ENCODE measurements around the gene TMEM270. TPM values are rescaled to one million over a fixed set of nuclear protein-coding genes. Genes with fewer than 3 reads are reported as not detected.

TMEM270 gene
- total RNA-seq, 1 donor from 2014 or later, result not detected

Other genes starting within 250 kb of the TMEM270 start
- gene MLXIPL, start 236.6 kb upstream of the TMEM270 start, total RNA-seq, result not detected in 2 replicates
- gene VPS37D, start 193.3 kb upstream of the TMEM270 start, total RNA-seq, result 0.18 and 0.34 TPM in 2 replicates
- gene DNAJC30, start 177.7 kb upstream of the TMEM270 start, total RNA-seq, result 11.2 and 11.6 TPM in 2 replicates
- gene BUD23, start 177.6 kb upstream of the TMEM270 start, total RNA-seq, result 128 and 138 TPM in 2 replicates
- 24.9 and 26.7 TPM in 2 replicates for gene STX1A, start 141.5 kb upstream of the TMEM270 start, total RNA-seq
- 18.9 and 24.3 TPM in 2 replicates for gene ABHD11, start 122.4 kb upstream of the TMEM270 start, total RNA-seq
- gene CLDN3, start 90.9 kb upstream of the TMEM270 start, total RNA-seq, result not detected in 2 replicates
- not detected in 2 replicates for gene CLDN4, start 30.2 kb upstream of the TMEM270 start, total RNA-seq
- 1.2 and 1.8 TPM in 2 replicates for gene METTL27, start 18.6 kb upstream of the TMEM270 start, total RNA-seq
- not detected in 2 replicates for gene ELN, start 167.0 kb downstream of the TMEM270 start, total RNA-seq
- 24.3 and 25.2 TPM in 2 replicates for gene LIMK1, start 222.6 kb downstream of the TMEM270 start, total RNA-seq

Data from activated T-helper 1 cell treated with anti-CD3 and anti-CD28 coated beads, Interleukin-12 subunit alpha, Interleukin-12 subunit beta, Interleukin-2, Interleukin-4 antibody, amounts not matched to agents 30 ng/mL and 10 ng/mL and 1 ng/mL, durations not matched to agents 14 hours and 24 hours and 36 hours (primary cell).